H9 (cell line): ENCODE data around the gene RASA3. TPM values are rescaled to one million over a fixed set of nuclear protein-coding genes. Genes with fewer than 3 reads are reported as not detected.

Experiments
- DNase-seq: peaks from one replicate; pipeline ENCODE4 v3.0.0-alpha.2; 2017
- H2AFZ ChIP-seq: one replicate; pipeline ENCODE4 v1.6.1; 2013; ENCODE audit warnings: mild to moderate bottlenecking, low read length, control low read depth, moderate library complexity
- H2AK5ac ChIP-seq: 2 replicates; pipeline ENCODE4 v1.6.1; 2013; ENCODE audit warnings: low read length, control low read depth, mixed read lengths; ENCODE audit not compliant: insufficient read length
- H2BK120ac ChIP-seq: one replicate; pipeline ENCODE4 v1.6.1; 2013; ENCODE audit warnings: low read depth, mild to moderate bottlenecking, low read length, control low read depth, inconsistent platforms; ENCODE audit not compliant: poor library complexity, severe bottlenecking
- H2BK12ac ChIP-seq: 2 replicates; pipeline ENCODE4 v1.6.1; 2013; ENCODE audit warnings: low read length, control low read depth, mixed read lengths, low read depth; ENCODE audit not compliant: insufficient read length
- H2BK15ac ChIP-seq: 2 replicates; pipeline ENCODE4 v1.6.1; 2013; ENCODE audit warnings: low read depth, low read length, control low read depth
- H2BK20ac ChIP-seq: one replicate; pipeline ENCODE4 v1.6.1; 2013; ENCODE audit warnings: low read depth, mild to moderate bottlenecking, low read length, control low read depth, inconsistent platforms; ENCODE audit not compliant: poor library complexity, severe bottlenecking
- H2BK5ac ChIP-seq: 2 replicates; pipeline ENCODE4 v1.6.1; 2013; ENCODE audit warnings: low read length, control low read depth, mixed read lengths; ENCODE audit not compliant: insufficient read length
- H3K14ac ChIP-seq: 2 replicates; pipeline ENCODE4 v1.6.1; 2013; ENCODE audit warnings: low read length, control low read depth; ENCODE audit not compliant: insufficient read depth
- H3K18ac ChIP-seq: 2 replicates; pipeline ENCODE4 v1.6.1; 2013; ENCODE audit warnings: low read depth, mild to moderate bottlenecking, mixed read lengths, low read length, control low read depth; ENCODE audit not compliant: insufficient read length
- H3K23ac ChIP-seq: 2 replicates; pipeline ENCODE4 v1.6.1; 2013; ENCODE audit warnings: low read length, control low read depth, mixed read lengths, low read depth; ENCODE audit not compliant: insufficient read length
- H3K23me2 ChIP-seq: 2 replicates; pipeline ENCODE4 v1.6.1; 2013; ENCODE audit warnings: low read depth, mild to moderate bottlenecking, mixed read lengths, low read length, control low read depth; ENCODE audit not compliant: insufficient read length, poor library complexity, severe bottlenecking
- H3K27ac ChIP-seq: 2 replicates; pipeline ENCODE4 v1.5.1; 2013; ENCODE audit warnings: low read length, control low read depth, mixed read lengths, low read depth; ENCODE audit not compliant: insufficient read length
- H3K27me3 ChIP-seq: 2 replicates; pipeline ENCODE4 v1.6.1; 2013; ENCODE audit warnings: low read length, control low read depth, inconsistent platforms; ENCODE audit not compliant: insufficient read depth
- H3K4ac ChIP-seq: 2 replicates; pipeline ENCODE4 v1.6.1; 2013; ENCODE audit warnings: low read depth, mild to moderate bottlenecking, control low read depth, inconsistent platforms, low read length, moderate library complexity
- H3K4me1 ChIP-seq: 2 replicates; pipeline ENCODE4 v1.6.1; 2013; ENCODE audit warnings: low read length, control low read depth, inconsistent platforms; ENCODE audit not compliant: insufficient read depth
- H3K4me2 ChIP-seq: 2 replicates; pipeline ENCODE4 v1.6.1; 2013; ENCODE audit warnings: low read length, control low read depth, mixed read lengths; ENCODE audit not compliant: insufficient read length, insufficient read depth
- H3K56ac ChIP-seq: 2 replicates; pipeline ENCODE4 v1.6.1; 2013; ENCODE audit warnings: low read depth, mild to moderate bottlenecking, mixed read lengths, low read length, control low read depth; ENCODE audit not compliant: insufficient read length
- H3K79me1 ChIP-seq: 2 replicates; pipeline ENCODE4 v1.6.1; 2013; ENCODE audit warnings: low read depth, mild to moderate bottlenecking, moderate library complexity, low read length, control low read depth, inconsistent platforms; ENCODE audit not compliant: insufficient read depth, poor library complexity, severe bottlenecking
- H3K79me2 ChIP-seq: 2 replicates; pipeline ENCODE4 v1.6.1; 2013; ENCODE audit warnings: low read length, control low read depth, inconsistent platforms; ENCODE audit not compliant: insufficient read depth
- H3K9ac ChIP-seq: 2 replicates; pipeline ENCODE4 v1.6.1; 2013; ENCODE audit warnings: low read length, control low read depth, mixed read lengths; ENCODE audit not compliant: insufficient read length; ENCODE audit errors: extremely low read depth
- H3K9me3 ChIP-seq: one replicate; pipeline ENCODE4 v1.6.1; 2013; ENCODE audit warnings: low read depth, low read length, inconsistent platforms; ENCODE audit not compliant: control insufficient read depth
- H3T11ph ChIP-seq: one replicate; pipeline ENCODE4 v1.6.1; 2013; ENCODE audit warnings: mild to moderate bottlenecking, low read length, control low read depth, inconsistent platforms
- H4K20me1 ChIP-seq: one replicate; pipeline ENCODE4 v1.6.1; 2013; ENCODE audit not compliant: control insufficient read depth, insufficient read length, insufficient read depth
- H4K5ac ChIP-seq: 2 replicates; pipeline ENCODE4 v1.6.1; 2013; ENCODE audit warnings: low read depth, mild to moderate bottlenecking, mixed read lengths, low read length, control low read depth; ENCODE audit not compliant: insufficient read length
- H4K8ac ChIP-seq: replicated peaks from 2 replicates; pipeline ENCODE4 v1.6.1; 2013; ENCODE audit warnings: low read length, control low read depth, mixed read lengths, low read depth; ENCODE audit not compliant: insufficient read length
- H4K91ac ChIP-seq: 2 replicates; pipeline ENCODE4 v1.6.1; 2013; ENCODE audit warnings: low read depth, mild to moderate bottlenecking, moderate library complexity, mixed read lengths, low read length, control low read depth; ENCODE audit not compliant: insufficient read length
- H3K27ac Mint-ChIP-seq, 3 experiments: 2 replicates in 2 of 3; 3 replicates in 1 of 3; pipeline ENCODE4 v1.8.0; 2020 to 2021; ENCODE audit warnings: mixed read lengths in 3 of 3, mild to moderate bottlenecking in 1 of 3, moderate library complexity in 1 of 3
- H3K27me3 Mint-ChIP-seq: 2 replicates; pipeline ENCODE4 v1.8.0; 2021; ENCODE audit warnings: low read depth, mild to moderate bottlenecking, moderate library complexity, mixed read lengths
- H3K36me3 Mint-ChIP-seq, 3 experiments: 2 replicates in 2 of 3; 3 replicates in 1 of 3; pipeline ENCODE4 v1.8.0; 2020 to 2021; ENCODE audit warnings: low read depth in 3 of 3, mixed read lengths in 3 of 3; ENCODE audit not compliant: insufficient read depth in 1 of 3
- H3K4me1 Mint-ChIP-seq, 2 experiments: 2 replicates each; pipeline ENCODE4 v1.8.0; 2020; ENCODE audit warnings: mixed read lengths in 2 of 2
- H3K4me3 Mint-ChIP-seq, 2 experiments: 2 replicates in 1 of 2; 3 replicates in 1 of 2; pipeline ENCODE4 v1.8.0; 2020 to 2021; ENCODE audit warnings: mild to moderate bottlenecking in 2 of 2, mixed read lengths in 2 of 2, moderate library complexity in 1 of 2
- H3K9me3 Mint-ChIP-seq, 2 experiments: 2 replicates in 1 of 2; 3 replicates in 1 of 2; pipeline ENCODE4 v1.8.0; 2020; ENCODE audit warnings: mild to moderate bottlenecking in 2 of 2, mixed read lengths in 2 of 2, moderate library complexity in 1 of 2
- CTCF ChIP-seq: fragments of 200-600 bp; sonication (generic); conservative IDR thresholded peaks from 3 replicates; pipeline ENCODE4 v1.8.0; 2021; ENCODE audit warnings: antibody characterized with exemption, mild to moderate bottlenecking
- WGBS: extraction: QIAGEN DNeasy Blood & Tissue Kit; methylation state at CpG from one replicate; pipeline ENCODE4 v1.1.7; 2013; ENCODE audit warnings: missing lambda C conversion rate, low lambda C conversion rate, mixed read lengths; ENCODE audit not compliant: insufficient read length; ENCODE audit errors: extremely low coverage; 5-methylcytosine and 5-hydroxymethylcytosine counted together
- total RNA-seq: library from RNA; stranded (reverse); gene quantifications from 2 replicates; pipeline ENCODE4 v1.2.1, GENCODE V29; 2021

The RASA3 gene
- total RNA-seq, 1 experiment from 2014 or later = 12.3 TPM

GRCh38 chr13:113969973-113970611, 162.3 kb downstream of the RASA3 start:
- WGBS = no CpG with 5 or more reads among the region's 20 CpGs
- Histone ChIP-seq H3K23me2 (no peaks in the 10 kb centered on the region), H4K8ac (no peak overlapping the region), H3K23ac (no peak overlapping the region), H3K27ac (no peak overlapping the region), H2BK120ac (no peak overlapping the region), H2BK20ac (no peak overlapping the region), H3K79me1 (no peaks in the 10 kb centered on the region), H3K4ac (no peak overlapping the region), H3T11ph (no peak overlapping the region), H2AK5ac (no peak overlapping the region), H3K9me3 (peaks cover 7% of the 10 kb centered on the region), H3K9ac (no peak overlapping the region), H2BK12ac (no peak overlapping the region), H3K4me1 (no peaks in the 10 kb centered on the region), H3K4me2 (no peak overlapping the region), H2BK15ac (no peak overlapping the region), H4K20me1 (peaks cover 5% of the 10 kb centered on the region), H3K18ac (no peak overlapping the region), H4K5ac (no peak overlapping the region), H3K79me2 (no peaks in the 10 kb centered on the region), H2BK5ac (no peak overlapping the region), H3K27me3 (no peaks in the 10 kb centered on the region), H4K91ac (no peak overlapping the region), H2AFZ (no peak overlapping the region), H3K14ac (peak overlapping the region; percentile 43; the same call in 1 of the 2 replicates), H3K56ac (no peak overlapping the region)
- H3K4me1 Mint-ChIP-seq = peaks cover 0 to 4% of the 10 kb centered on the region in 2 experiments; a peak in 1 of 4 replicates
- H3K27ac Mint-ChIP-seq = peak overlapping the region in 2 of 3 experiments; percentile 49; a peak in 2 of 7 replicates
- no peaks in the 10 kb centered on the region; the same call in 1 of the 2 replicates for H3K27me3 Mint-ChIP-seq
- H3K36me3 Mint-ChIP-seq = no peaks in the 10 kb centered on the region
- DNase-seq = no peak
- TF ChIP-seq CTCF = no peak
- no peak overlapping the region for H3K4me3 Mint-ChIP-seq
- no peaks in the 10 kb centered on the region; a peak in 1 of 5 replicates for H3K9me3 Mint-ChIP-seq
